Articular chondrocyte of knee joint (primary cell): ENCODE measurements around the gene LENG9. TPM values are rescaled to one million over a fixed set of nuclear protein-coding genes. Genes with fewer than 3 reads are reported as not detected.

Experiments used
- small RNA-seq: library from RNA; depleted of rRNA; stranded (forward); fragments of <200 nt; gene quantifications from one replicate; pipeline ENCODE3, GENCODE V24; 2012
- total RNA-seq: library from RNA; depleted of rRNA; stranded (reverse); fragments of >200 nt; gene quantifications from 2 replicates; pipeline ENCODE4 v1.2.3, GENCODE V29; 2012

Gene LENG9
- total RNA-seq = 7.5 and 8.5 TPM in 2 replicates

DNA sequence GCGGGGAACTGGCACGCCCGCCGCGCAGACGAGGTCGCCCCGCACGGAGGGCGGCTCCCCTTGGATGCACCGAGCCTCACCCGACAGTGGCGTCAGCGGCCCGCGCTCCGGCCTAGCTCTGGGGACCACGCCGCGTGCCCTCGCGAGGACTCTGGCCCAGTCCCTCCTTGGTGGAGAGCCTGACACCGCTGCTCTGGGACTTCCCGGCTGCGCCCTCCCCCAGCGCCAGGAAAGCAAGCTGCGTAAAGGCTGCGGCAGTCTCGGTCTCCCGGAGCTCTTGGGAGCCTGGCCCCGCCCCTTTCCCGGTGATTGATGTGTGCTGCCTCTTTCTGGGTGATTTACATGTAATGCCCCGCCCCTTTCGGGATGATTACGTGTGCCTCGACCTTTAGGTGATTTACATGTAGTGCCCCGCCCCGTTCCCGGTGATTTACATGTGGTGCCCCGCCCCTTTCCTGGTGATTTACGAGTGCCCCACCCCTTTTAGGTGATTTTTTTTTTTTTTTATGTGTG is at the start of gene LENG9:
TSS of gene LENG9 (minus strand) at position 248 of the 513 bp plus-strand sequence. CDS start 252 bp downstream, outside the sequence.

DNA sequence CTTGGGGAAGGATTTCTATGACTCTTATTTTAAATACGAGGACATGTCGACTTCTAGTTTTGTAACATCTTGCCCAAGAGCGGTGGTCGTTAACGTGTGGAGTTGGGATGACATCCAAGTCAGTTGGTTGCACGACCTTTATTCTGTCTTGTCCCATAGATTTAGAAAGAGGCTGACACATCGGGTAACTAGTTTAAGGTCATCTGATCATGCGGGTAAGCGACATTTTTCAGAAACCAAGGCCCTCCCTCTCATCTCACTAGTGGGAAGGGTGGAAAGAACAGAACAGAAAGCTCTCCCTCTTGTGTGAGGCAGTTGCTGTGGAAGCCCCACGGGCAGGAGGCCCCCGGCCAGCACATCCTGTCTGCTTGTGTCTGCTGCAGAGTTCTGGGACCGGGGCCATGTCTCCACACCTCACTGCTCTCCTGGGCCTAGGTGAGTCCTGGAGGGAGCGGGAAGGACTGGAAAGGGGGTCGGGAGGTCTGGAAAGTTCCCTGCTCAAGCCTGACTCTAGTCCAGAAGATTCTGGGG is 39.0 kb upstream of the LENG9 start, which contains the start of gene LAIR2:
TSS of gene LAIR2 (plus strand) at position 314 of the 531 bp plus-strand sequence. CDS start at position 402, 88 bp downstream.

GRCh38 chr19:54473071-54473891 is 9.7 kb upstream of the LENG9 start, which contains the start of gene CDC42EP5:
Gene CDC42EP5 (minus strand): TSS chr19:54473296. CDS start chr19:54465547, 7,749 bp downstream.

DNA sequence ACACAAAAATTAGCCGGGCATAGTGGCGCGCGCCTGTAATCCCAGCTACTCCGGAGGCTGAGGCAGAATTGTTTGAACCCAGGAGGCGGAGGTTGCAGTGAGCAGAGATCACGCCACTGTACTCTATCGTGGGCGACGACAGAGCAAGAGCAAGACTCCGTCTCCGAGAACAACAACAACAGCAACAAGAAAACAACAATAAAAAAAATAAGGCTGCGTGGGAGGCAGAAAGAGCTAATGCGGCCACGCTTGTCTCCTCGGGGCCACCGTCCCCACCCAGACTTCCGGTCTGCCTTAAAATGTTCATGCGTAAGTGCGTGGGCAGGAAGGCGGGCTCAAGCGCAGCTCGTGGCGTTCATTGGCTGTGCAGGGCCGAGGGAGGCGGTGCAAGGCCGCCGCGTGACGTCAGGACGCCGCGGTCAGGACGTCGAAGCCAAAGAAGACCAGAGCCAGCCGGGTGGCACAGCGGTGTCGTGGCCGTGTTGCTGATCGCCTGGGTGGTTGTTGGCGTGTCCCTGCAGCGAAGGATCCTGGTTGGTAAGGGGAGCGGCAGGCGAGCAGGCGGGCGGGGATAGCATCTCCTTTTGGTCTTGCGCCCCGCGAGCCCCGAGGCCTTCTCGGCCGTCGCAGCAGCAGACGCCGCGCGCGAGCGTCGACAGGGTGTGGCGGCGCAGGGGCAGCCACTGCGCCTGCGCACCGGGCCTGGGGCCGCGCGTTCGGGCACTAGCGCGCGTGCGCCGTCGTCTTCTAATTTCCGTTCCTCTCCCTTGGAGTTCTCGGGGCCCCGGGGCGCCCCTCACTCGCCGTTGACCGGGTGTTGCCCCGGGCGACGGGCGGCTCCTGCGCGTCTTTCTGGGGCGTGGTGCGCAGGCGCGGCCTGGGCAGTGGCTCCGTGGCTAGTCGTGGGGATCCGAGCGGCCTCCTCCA is 14.5 kb downstream of the LENG9 start, which contains the start of gene LENG8:
TSS of gene LENG8 (plus strand) at position 426 of the 927 bp plus-strand sequence. CDS start 2,146 bp downstream, outside the sequence.

GRCh38 chr19:54415208-54415900 is 48.2 kb downstream of the LENG9 start, which contains the start of gene TTYH1:
Gene TTYH1 (plus strand): TSS chr19:54415464. CDS start chr19:54415553, 89 bp downstream.

Small RNA genes lying within 50 kb of the gene (small RNA-seq; reads per million reads assigned to genes)
- gene AC245884.3 = not detected

Other genes starting within 250 kb of the LENG9 start
- not detected in 2 replicates for gene LILRB3, start 240.8 kb downstream of the LENG9 start, total RNA-seq
- gene LILRA6, start 221.0 kb downstream of the LENG9 start, total RNA-seq = not detected in 2 replicates
- gene LILRB5, start 206.5 kb downstream of the LENG9 start, total RNA-seq = not detected in 2 replicates
- gene LILRB2, start 182.7 kb downstream of the LENG9 start, total RNA-seq = not detected in 2 replicates
- 0.22 TPM in 1 of 2 replicates, not detected in the other for gene LILRA5, start 150.6 kb downstream of the LENG9 start, total RNA-seq
- not detected in 2 replicates for gene LILRA4, start 124.6 kb downstream of the LENG9 start, total RNA-seq
- not detected in 2 replicates for gene LAIR1, start 98.8 kb downstream of the LENG9 start, total RNA-seq
- gene TTYH1, start 48.3 kb downstream of the LENG9 start, total RNA-seq = not detected in 2 replicates
- gene LENG8, start 14.6 kb downstream of the LENG9 start, total RNA-seq = 43.3 and 47.9 TPM in 2 replicates
- 26.3 and 29.1 TPM in 2 replicates for gene CDC42EP5, start 9.5 kb upstream of the LENG9 start, total RNA-seq
- not detected in 2 replicates for gene LAIR2, start 39.1 kb upstream of the LENG9 start, total RNA-seq
- not detected in 2 replicates for gene LILRA2, start 110.0 kb upstream of the LENG9 start, total RNA-seq
- not detected in 2 replicates for gene LILRA1, start 129.9 kb upstream of the LENG9 start, total RNA-seq
- gene LILRB1, start 166.7 kb upstream of the LENG9 start, total RNA-seq = not detected in 2 replicates
- not detected in 2 replicates for gene LILRB4, start 199.2 kb upstream of the LENG9 start, total RNA-seq